ENCODE results near the gene ATG9A.

ATG9A gene

DNA sequence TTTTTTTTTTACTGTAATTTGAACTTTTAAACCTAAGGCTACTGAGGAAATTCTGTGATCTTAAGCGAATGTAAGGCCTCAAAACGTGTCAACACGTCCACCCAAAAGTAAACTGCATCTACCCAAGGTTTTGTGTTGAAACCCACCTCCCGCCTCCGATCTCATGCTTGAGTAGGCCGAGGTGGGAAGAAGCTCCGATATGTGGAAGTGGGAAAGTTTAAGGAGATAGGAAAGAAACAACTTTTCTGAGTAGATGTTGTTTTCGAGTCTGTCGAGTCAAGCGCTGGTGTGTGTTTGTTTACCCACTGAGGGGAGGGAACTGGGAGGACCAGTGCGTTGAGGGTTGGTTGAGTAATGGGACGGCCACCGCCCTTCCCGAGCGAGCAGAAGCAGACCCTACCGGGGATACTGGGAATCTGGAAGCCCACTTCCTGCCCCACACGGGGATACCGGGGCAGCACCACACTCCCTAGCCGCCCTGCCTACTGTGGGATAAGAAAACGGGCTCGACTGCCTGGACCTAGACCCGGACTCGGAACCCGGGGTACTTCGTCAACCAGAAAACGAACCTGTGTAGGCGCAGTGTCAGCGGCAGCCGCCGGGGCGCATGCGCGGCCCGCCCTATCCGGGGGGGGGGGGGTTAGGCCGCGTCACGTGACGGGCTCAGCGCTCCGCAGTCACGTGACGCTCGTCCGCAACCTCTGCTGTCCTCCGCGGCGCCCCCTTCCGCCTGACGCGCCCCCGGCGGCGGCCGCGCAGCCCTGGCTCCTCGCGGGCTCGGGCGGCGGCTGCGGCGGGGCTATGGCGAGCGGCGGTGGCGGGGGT is 51.7 kb downstream of the ATG9A start, which contains the start of gene RETREG2:
TSS of gene RETREG2 (plus strand) at position 724 of the 825 bp plus-strand sequence. CDS start at position 802, 78 bp downstream.
- DNase-seq (ENCODE audit: low read depth in 2 of 2), result peak; percentile 69 to 72

DNA sequence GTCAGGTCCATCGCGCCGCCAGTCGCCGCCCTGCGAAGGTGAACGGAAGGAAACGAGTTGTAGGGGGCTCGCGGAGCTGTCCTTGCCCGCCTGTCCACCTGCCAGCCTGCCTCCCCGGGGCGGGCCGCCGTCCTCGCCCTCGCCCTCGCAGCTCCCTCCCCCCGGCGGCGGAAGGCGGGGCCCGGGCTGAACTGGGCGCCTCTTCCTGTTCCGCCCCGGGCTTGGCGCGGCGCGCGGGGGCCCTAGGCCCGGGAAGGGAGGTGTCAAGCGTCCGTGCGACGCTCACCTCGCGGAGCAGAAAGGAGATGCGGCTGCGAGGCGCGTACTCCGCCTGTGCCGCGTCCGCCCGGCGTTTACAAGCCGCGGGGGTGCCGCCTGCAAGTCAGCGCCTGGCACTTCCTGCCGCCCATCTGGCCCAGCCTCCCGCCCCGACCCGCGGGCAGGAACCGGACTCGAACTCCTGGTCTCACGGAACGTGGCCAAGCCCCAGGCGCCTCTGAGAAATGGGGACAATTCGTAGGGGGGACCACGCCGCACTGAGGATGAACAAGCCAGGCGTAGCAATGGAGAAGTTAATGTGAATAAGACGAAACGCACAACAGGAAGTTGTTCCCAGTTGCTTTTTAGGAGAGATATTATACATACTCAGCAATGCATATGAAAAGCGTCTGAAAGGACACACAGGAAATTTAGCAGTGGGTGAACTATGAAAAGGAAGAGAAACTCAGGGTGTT is 52.5 kb downstream of the ATG9A start, which contains the start of gene CNPPD1:
TSS of gene CNPPD1 (minus strand) at position 108 of the 734 bp plus-strand sequence. CDS start at position 11, 97 bp downstream.
- peak; percentile 81 to 85 for DNase-seq (ENCODE audit: low read depth in 2 of 2)

- DNase-seq (ENCODE audit: low read depth in 2 of 2), result no peak
Measured at GRCh38 chr2:219175928-219176817, 53.3 kb downstream of the ATG9A start.

DNA sequence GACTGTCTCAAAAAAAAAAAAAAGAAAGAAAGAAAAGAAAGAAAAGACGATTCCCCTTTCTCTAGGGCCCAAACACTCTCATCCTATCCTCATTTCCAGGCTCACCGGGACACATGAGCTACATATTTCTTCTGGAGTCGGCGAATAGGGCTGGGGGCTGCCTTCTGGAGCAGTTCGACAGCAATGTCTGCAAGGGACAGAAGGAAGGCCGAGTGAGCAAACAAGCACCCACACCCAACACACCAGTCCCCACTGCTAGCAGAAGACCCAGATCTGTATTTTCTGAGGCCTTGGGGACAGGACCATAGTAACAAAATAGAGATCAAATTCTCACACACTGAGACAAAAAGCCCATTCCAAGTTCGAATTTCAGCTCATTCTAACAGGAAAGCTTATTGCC is 54.0 kb downstream of the ATG9A start:
- no peak for DNase-seq (ENCODE audit: low read depth in 2 of 2)

DNA sequence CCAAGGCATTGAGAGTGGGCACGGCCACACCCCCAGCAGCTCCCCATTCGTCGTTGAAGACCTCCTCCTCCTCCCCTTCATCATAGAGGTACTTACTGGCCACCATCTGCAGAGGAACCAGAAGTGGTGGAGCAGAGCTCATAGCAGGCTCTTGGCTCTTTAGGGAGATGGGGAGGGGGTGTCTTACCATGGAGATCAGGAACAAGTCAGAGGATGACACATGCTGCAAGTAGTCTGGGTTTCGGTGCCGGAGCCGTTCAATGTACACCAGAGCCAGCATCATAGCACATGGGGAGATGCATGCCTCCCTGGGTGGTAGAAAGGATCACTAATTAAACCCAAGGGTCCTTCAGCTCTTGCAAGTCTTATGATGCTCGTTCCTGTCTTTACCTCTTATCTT is 54.6 kb downstream of the ATG9A start:
- DNase-seq (ENCODE audit: low read depth in 2 of 2), result no peak

GRCh38 chr2:219174146-219174545 is 55.3 kb downstream of the ATG9A start:
- no peak for DNase-seq (ENCODE audit: low read depth in 2 of 2)

- no peak for DNase-seq (ENCODE audit: low read depth in 2 of 2)
Measured at GRCh38 chr2:219173176-219173575, 56.3 kb downstream of the ATG9A start.

DNA sequence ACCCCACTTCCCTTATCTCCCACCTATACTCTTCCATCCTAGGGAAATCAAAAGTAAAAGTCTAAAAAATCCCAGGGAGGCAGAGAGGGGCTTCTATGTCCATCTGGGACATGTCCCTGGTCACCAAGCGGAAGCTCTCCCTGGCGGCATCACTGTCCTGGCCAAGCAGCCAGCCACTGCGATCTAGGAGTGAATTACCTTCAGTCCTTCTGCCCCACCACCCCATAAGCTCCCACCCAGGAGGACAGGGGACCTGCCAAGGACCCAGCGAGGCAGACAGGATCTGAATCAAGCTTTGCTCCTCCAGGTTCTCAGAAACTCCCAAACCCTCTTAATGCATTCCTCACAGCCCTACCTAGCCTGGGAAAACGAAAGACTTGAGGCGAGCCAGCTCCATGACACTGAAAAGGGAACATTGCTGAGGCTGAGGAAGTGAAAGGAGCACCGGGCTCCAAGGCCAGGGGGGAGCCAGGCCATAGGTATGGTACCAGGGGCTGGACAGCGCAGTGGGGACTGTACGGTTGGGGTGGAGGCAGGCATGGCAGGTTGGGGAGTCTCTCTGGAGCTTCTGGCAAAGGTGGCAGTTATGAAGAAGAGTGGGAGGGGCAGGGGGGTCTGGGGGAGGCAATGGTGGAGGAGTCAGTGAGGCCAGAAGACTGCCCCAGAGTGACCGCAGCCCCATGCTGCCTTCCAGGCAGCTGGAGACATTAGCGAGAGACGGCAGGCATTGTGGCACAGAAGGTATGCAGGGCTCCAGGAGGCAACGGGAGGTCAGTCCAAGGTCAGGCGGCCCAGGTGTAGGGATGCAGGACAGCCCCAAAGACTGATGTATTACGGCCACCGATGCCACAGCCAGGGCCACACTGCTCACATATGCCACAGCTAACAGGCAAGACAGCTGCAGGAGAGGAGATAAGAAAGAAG is 56.9 kb downstream of the ATG9A start:
- no peak for DNase-seq (ENCODE audit: low read depth in 2 of 2)

DNA sequence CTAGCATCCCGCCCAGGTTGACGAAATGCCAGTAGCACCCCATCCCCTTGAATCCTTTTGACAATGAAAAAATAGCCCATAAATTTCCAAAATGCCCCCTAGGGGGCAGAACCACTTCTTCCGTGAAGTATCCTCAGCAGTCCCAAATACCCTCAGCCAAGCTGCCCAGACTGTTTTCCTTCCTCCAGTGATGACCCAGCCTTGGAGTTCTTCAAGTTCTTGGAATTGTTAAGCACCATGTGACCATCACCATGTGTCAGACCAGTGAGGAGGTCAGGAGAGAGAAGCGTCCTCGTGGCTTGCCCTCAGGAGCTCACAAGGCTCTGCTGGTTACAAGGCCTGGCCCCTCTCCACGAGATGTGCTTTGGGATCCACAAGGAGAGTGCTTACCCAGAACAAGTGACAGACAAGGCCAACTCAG is 58.2 kb downstream of the ATG9A start:
- no peak for DNase-seq (ENCODE audit: low read depth in 2 of 2)

GRCh38 chr2:219169930-219170654 is 59.3 kb downstream of the ATG9A start, which contains the start of gene SLC23A3:
Gene SLC23A3 (minus strand): TSS chr2:219170029. CDS start chr2:219169984, 45 bp downstream.
- no peak for DNase-seq (ENCODE audit: low read depth in 2 of 2)

All from stimulated activated CD8-positive, alpha-beta memory T cell treated with anti-CD3 and anti-CD28 coated beads, Interleukin-2, amount 100 ng/mL, for 48 hours (primary cell).